Activated CD8-positive, alpha-beta T cell treated with anti-CD3 and anti-CD28 coated beads for 36 hours (primary cell): ENCODE results near the gene CD4. TPM values are rescaled to one million over a fixed set of nuclear protein-coding genes. Genes with fewer than 3 reads are reported as not detected.
"Not testable (repeated sequence)": the region's sequence is repeated elsewhere in the genome, so short reads cannot be mapped to it uniquely, and the experiment has no call there.

Experiments
- ATAC-seq: fragments of 200-7000 bp; cut with Tn5 transposase; one replicate; pipeline ENCODE4 v1.10.0; 2021; ENCODE audit warnings: mild to moderate bottlenecking, moderate library complexity
- CTCF ChIA-PET: fragments of 350-600 bp; sonication (Branson Sonifier 250); formaldehyde crosslinking; loops from one replicate; lab custom pipeline; 2021; ENCODE audit warnings: antibody characterized with exemption; lab: Charles Lee
- POLR2A ChIA-PET: fragments of 350-600 bp; sonication (Branson Sonifier 250); formaldehyde crosslinking; loops from one replicate; lab custom pipeline; 2021; ENCODE audit warnings: antibody characterized with exemption; lab: Charles Lee
- DNase-seq: peaks from one replicate; pipeline ENCODE4 v3.0.0-alpha.2; 2020
- H3K27ac Mint-ChIP-seq: one replicate; pipeline ENCODE4 v1.8.0; 2021; ENCODE audit warnings: mild to moderate bottlenecking, mixed read lengths
- H3K27me3 Mint-ChIP-seq: one replicate; pipeline ENCODE4 v1.8.0; 2021; ENCODE audit warnings: mixed read lengths
- H3K36me3 Mint-ChIP-seq: one replicate; pipeline ENCODE4 v1.8.0; 2021; ENCODE audit warnings: low read depth, mixed read lengths
- H3K4me1 Mint-ChIP-seq: one replicate; pipeline ENCODE4 v1.8.0; 2021; ENCODE audit warnings: low read depth, mixed read lengths
- H3K4me3 Mint-ChIP-seq: one replicate; pipeline ENCODE4 v1.8.0; 2021; ENCODE audit warnings: mild to moderate bottlenecking, moderate library complexity, mixed read lengths
- H3K9me3 Mint-ChIP-seq: one replicate; pipeline ENCODE4 v1.8.0; 2021; ENCODE audit warnings: mixed read lengths
- CTCF ChIP-seq: fragments of 200-600 bp; IDR thresholded peaks from one replicate; pipeline ENCODE4 v1.8.0; 2022; ENCODE audit warnings: antibody characterized with exemption, mild to moderate bottlenecking
- intact Hi-C: fragments of 100-400 bp; cut with micrococcal nuclease; formaldehyde crosslinking; loops from one replicate; pipeline ENCODE4 v1.10.0; 2022
- total RNA-seq, 2 experiments: library from RNA; stranded (reverse); gene quantifications; one replicate each; pipeline ENCODE4 v1.2.3, GENCODE V29; 2021

Gene CD4
- total RNA-seq, 2 experiments from 2014 or later = 11.1 to 14.1 TPM

GRCh38 chr12:6860942-6861341 lies 71.6 kb downstream of the CD4 start:
- DNase-seq (no peak), ATAC-seq (no peak)
- TF ChIP-seq CTCF = no peak
- H3K27ac Mint-ChIP-seq = no peak overlapping the region
- ChIA-PET CTCF (interaction anchor here (0.8 to 1.0 kb wide), 3 partner anchors 8 to 12 kb away, joined by 3 to 5 read pairs (median 4); partner anchors contain the start of gene SPSB2), POLR2A (interaction anchor here (1.5 to 2.1 kb wide), 2 partner anchors 8 to 12 kb away, joined by 6 to 11 read pairs; partner anchors contain the start of genes SPSB2 and USP5)
- no peaks in the 10 kb centered on the region for H3K9me3 Mint-ChIP-seq
- intact Hi-C loops = no loop called here
- no peak overlapping the region for H3K4me3 Mint-ChIP-seq
- H3K27me3 Mint-ChIP-seq = no peaks in the 10 kb centered on the region
- H3K4me1 Mint-ChIP-seq = peaks cover 6% of the 10 kb centered on the region
- peaks cover 63% of the 10 kb centered on the region for H3K36me3 Mint-ChIP-seq

GRCh38 chr12:6861391-6861790 lies 72.1 kb downstream of the CD4 start:
- Mint-ChIP-seq H3K36me3 (peaks cover 65% of the 10 kb centered on the region), H3K4me3 (no peak overlapping the region), H3K9me3 (no peaks in the 10 kb centered on the region), H3K27ac (no peak overlapping the region), H3K27me3 (no peaks in the 10 kb centered on the region), H3K4me1 (peaks cover 10% of the 10 kb centered on the region)
- intact Hi-C loops = no loop called here
- DNase-seq = no peak
- ChIA-PET CTCF (interaction anchor here (0.8 to 1.0 kb wide), 3 partner anchors 8 to 12 kb away, joined by 3 to 5 read pairs (median 4); partner anchors contain the start of gene SPSB2), POLR2A (interaction anchor here (1.1 to 2.1 kb wide), 3 partner anchors 9 to 61 kb away, joined by 3 to 11 read pairs (median 6); partner anchors contain the start of genes SPSB2 and USP5)
- no peak for TF ChIP-seq CTCF
- ATAC-seq = no peak

- ChIA-PET CTCF (interaction anchor here (1.0 to 1.2 kb wide), 2 partner anchors 9 to 11 kb away, joined by 3 read pairs; partner anchors contain the start of gene USP5), POLR2A (interaction anchor here (0.7 to 13.0 kb wide), 3 partner anchors 10 to 102 kb away, joined by 3 to 218 read pairs (median 9); partner anchors contain the start of genes CDCA3, SPSB2 and USP5)
- Mint-ChIP-seq H3K36me3 (peaks cover 60% of the 10 kb centered on the region), H3K4me3 (no peak overlapping the region), H3K9me3 (no peaks in the 10 kb centered on the region), H3K4me1 (peaks cover 18% of the 10 kb centered on the region), H3K27me3 (no peaks in the 10 kb centered on the region), H3K27ac (no peak overlapping the region)
- intact Hi-C loops = no loop called here
- DNase-seq (no peak), ATAC-seq (no peak)
- no peak for TF ChIP-seq CTCF
Measured at GRCh38 chr12:6863033-6863432, 73.7 kb downstream of the CD4 start.

- ATAC-seq (no peak), DNase-seq (no peak)
- no peak overlapping the region for H3K4me3 Mint-ChIP-seq
- H3K27me3 Mint-ChIP-seq = no peaks in the 10 kb centered on the region
- H3K36me3 Mint-ChIP-seq = peaks cover 64% of the 10 kb centered on the region
- peaks cover 20% of the 10 kb centered on the region for H3K4me1 Mint-ChIP-seq
- intact Hi-C loops = no loop called here
- POLR2A ChIA-PET = interaction anchor here (0.7 to 13.0 kb wide), 4 partner anchors 9 to 103 kb away, joined by 3 to 218 read pairs (median 6); partner anchors contain the start of genes C12orf57, CDCA3, RNU7-1 and SPSB2
- CTCF ChIA-PET = interaction anchor here (1.0 to 9.5 kb wide), 2 partner anchors 10 to 11 kb away, joined by 3 to 124 read pairs; partner anchors contain the start of genes CDCA3 and USP5
- no peaks in the 10 kb centered on the region for H3K9me3 Mint-ChIP-seq
- H3K27ac Mint-ChIP-seq = no peak overlapping the region
- no peak for TF ChIP-seq CTCF
Measured at GRCh38 chr12:6863586-6864321, 74.4 kb downstream of the CD4 start.

GRCh38 chr12:6865307-6865706 lies 76.0 kb downstream of the CD4 start:
- intact Hi-C loops, DNase-seq, H3K27me3 Mint-ChIP-seq, H3K9me3 Mint-ChIP-seq, H3K4me3 Mint-ChIP-seq, ATAC-seq: not testable (repeated sequence)
- H3K36me3 Mint-ChIP-seq = peaks cover 69% of the 10 kb centered on the region
- H3K4me1 Mint-ChIP-seq = peaks cover 35% of the 10 kb centered on the region
- ChIA-PET POLR2A (interaction anchor here (0.8 to 13.0 kb wide), 4 partner anchors 9 to 26 kb away, joined by 3 to 218 read pairs (median 4); partner anchors contain the start of genes CDCA3 and USP5), CTCF (interaction anchor here (0.7 to 9.5 kb wide), 6 partner anchors 7 to 99 kb away, joined by 3 to 124 read pairs (median 4); partner anchors contain the start of genes CDCA3, PTMS, SPSB2 and USP5)
- peak overlapping the region; percentile 23 for H3K27ac Mint-ChIP-seq
